SK-N-SH treated with all-trans-retinoic acid at 6 μM for 48 hours (cell line): ENCODE measurements around the gene DNAJB7.

ENCODE experiments used
- ATAC-seq: fragments of 200-7000 bp; cut with Tn5 transposase; 3 replicates; pipeline ENCODE4 v1.9.1; 2020; ENCODE audit warnings: mild to moderate bottlenecking, moderate library complexity
- ARNTL ChIP-seq: fragments of 450-650 bp; formaldehyde crosslinking; IDR thresholded peaks from 2 replicates; pipeline ENCODE4 v1.5.0; 2020; ENCODE audit warnings: low read depth, mild to moderate bottlenecking, moderate library complexity, borderline replicate concordance
- BACH2 ChIP-seq: fragments of 250-450 bp; sonication (Bioruptor Pico); IDR thresholded peaks from 2 replicates; pipeline ENCODE4 v1.9.0; 2021; ENCODE audit warnings: mild to moderate bottlenecking, borderline replicate concordance
- CSDC2 ChIP-seq: fragments of 250-450 bp; sonication (Bioruptor Pico); IDR thresholded peaks from 2 replicates; pipeline ENCODE4 v1.5.0; 2020; ENCODE audit warnings: mild to moderate bottlenecking, moderate library complexity
- ESRRG ChIP-seq: fragments of 250-450 bp; sonication (Bioruptor Pico); IDR thresholded peaks from 2 replicates; pipeline ENCODE4 v1.6.1; 2021; ENCODE audit warnings: mild to moderate bottlenecking
- GLIS3 ChIP-seq: fragments of 250-450 bp; sonication (Bioruptor Pico); IDR thresholded peaks from 2 replicates; pipeline ENCODE4 v1.5.0; 2020; ENCODE audit warnings: mild to moderate bottlenecking, moderate library complexity
- ISL1 ChIP-seq: fragments of 250-450 bp; sonication (Bioruptor Pico); IDR thresholded peaks from 2 replicates; pipeline ENCODE4 v2.1.2; 2022; ENCODE audit warnings: mild to moderate bottlenecking, moderate library complexity
- OSR1 ChIP-seq: fragments of 250-450 bp; sonication (Bioruptor Pico); IDR thresholded peaks from 2 replicates; pipeline ENCODE4 v1.8.0; 2022; ENCODE audit warnings: moderate library complexity, mild to moderate bottlenecking, inconsistent platforms
- PPARA ChIP-seq: fragments of 250-450 bp; sonication (Bioruptor Pico); IDR thresholded peaks from 2 replicates; pipeline ENCODE4 v1.5.0; 2020; ENCODE audit warnings: mild to moderate bottlenecking, borderline replicate concordance
- SNAI2 ChIP-seq: fragments of 250-450 bp; sonication (Bioruptor Pico); IDR thresholded peaks from 2 replicates; pipeline ENCODE4 v1.5.0; 2020; ENCODE audit warnings: mild to moderate bottlenecking, moderate library complexity
- TCF4 ChIP-seq: fragments of 250-450 bp; sonication (Bioruptor Pico); IDR thresholded peaks from 2 replicates; pipeline ENCODE4 v1.8.0; 2021; ENCODE audit warnings: mild to moderate bottlenecking, moderate library complexity, borderline replicate concordance
- TOX ChIP-seq: fragments of 250-450 bp; sonication (Bioruptor Pico); IDR thresholded peaks from 2 replicates; pipeline ENCODE4 v1.8.0; 2021; ENCODE audit warnings: mild to moderate bottlenecking, moderate library complexity, borderline replicate concordance
- ZC3H10 ChIP-seq: fragments of 250-450 bp; sonication (Bioruptor Pico); IDR thresholded peaks from 2 replicates; pipeline ENCODE4 v1.5.1; 2021; ENCODE audit warnings: mild to moderate bottlenecking, moderate library complexity
- ZFP3 ChIP-seq: fragments of 250-450 bp; sonication (Bioruptor Pico); IDR thresholded peaks from 2 replicates; pipeline ENCODE4 v1.5.0; 2020; ENCODE audit warnings: mild to moderate bottlenecking, moderate library complexity
- ZFP30 ChIP-seq: fragments of 450-650 bp; formaldehyde crosslinking; IDR thresholded peaks from 2 replicates; pipeline ENCODE4 v1.5.0; 2022; ENCODE audit warnings: mild to moderate bottlenecking, moderate library complexity
- ZNF565 ChIP-seq: fragments of 450-650 bp; formaldehyde crosslinking; conservative IDR thresholded peaks from 2 replicates; pipeline ENCODE4 v1.5.0; 2020; ENCODE audit warnings: low read depth, mild to moderate bottlenecking, moderate library complexity
- ZNF70 ChIP-seq: fragments of 450-650 bp; formaldehyde crosslinking; IDR thresholded peaks from 2 replicates; pipeline ENCODE4 v1.5.0; 2020; ENCODE audit warnings: mild to moderate bottlenecking, moderate library complexity
- ZNF8 ChIP-seq: fragments of 450-650 bp; formaldehyde crosslinking; IDR thresholded peaks from 2 replicates; pipeline ENCODE4 v1.5.0; 2020; ENCODE audit warnings: mild to moderate bottlenecking, moderate library complexity
- TF ChIP-seq, protein P1 (sequence below): fragments of 250-450 bp; sonication (Bioruptor Pico); IDR thresholded peaks from 2 replicates; pipeline ENCODE4 v1.8.0; 2021; ENCODE audit warnings: low read depth, mild to moderate bottlenecking, moderate library complexity, borderline replicate concordance
- TF ChIP-seq, protein P2 (sequence below): fragments of 250-450 bp; sonication (Bioruptor Pico); IDR thresholded peaks from 2 replicates; pipeline ENCODE4 v1.5.0; 2020; ENCODE audit warnings: mild to moderate bottlenecking, moderate library complexity
- TF ChIP-seq, protein P3 (sequence below): fragments of 250-450 bp; sonication (Bioruptor Pico); IDR thresholded peaks from 2 replicates; pipeline ENCODE4 v1.5.1; 2020; ENCODE audit warnings: low read depth, mild to moderate bottlenecking, moderate library complexity
- TF ChIP-seq, protein P4 (sequence below): fragments of 250-450 bp; sonication (Bioruptor Pico); IDR thresholded peaks from 2 replicates; pipeline ENCODE4 v1.8.0; 2020; ENCODE audit warnings: mild to moderate bottlenecking, moderate library complexity, borderline replicate concordance

DNAJB7 gene

DNA sequence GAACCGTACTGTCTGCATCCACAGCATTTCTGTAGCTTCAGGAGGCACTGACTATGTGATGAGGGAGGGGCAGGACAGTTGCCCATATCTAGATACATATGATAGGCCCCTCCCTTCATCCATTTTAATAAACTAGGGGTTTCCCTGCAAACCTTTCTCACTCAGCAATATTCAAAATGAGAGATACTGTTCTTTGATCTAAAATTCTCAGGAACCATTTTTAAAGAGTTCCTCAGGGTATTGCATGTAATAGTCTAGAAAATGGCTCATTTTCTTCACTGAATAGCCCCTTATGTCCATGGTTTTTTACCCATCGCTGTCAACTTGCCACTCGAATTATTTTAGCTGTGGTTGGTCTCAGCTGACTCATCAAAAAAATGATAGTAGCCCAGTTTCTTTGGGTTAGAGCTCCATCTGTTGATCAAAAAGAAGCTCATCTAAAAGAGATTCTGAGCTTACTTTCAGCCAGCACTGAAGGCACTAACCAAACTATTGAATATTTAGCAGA, 37.0 kb upstream of the DNAJB7 start (continued):
- TF ChIP-seq ZFP30 (no peak), OSR1 (CRISPR knock-in tag) (no peak), ZC3H10 (CRISPR knock-in tag) (no peak)
- TF ChIP-seq, protein P1, sequence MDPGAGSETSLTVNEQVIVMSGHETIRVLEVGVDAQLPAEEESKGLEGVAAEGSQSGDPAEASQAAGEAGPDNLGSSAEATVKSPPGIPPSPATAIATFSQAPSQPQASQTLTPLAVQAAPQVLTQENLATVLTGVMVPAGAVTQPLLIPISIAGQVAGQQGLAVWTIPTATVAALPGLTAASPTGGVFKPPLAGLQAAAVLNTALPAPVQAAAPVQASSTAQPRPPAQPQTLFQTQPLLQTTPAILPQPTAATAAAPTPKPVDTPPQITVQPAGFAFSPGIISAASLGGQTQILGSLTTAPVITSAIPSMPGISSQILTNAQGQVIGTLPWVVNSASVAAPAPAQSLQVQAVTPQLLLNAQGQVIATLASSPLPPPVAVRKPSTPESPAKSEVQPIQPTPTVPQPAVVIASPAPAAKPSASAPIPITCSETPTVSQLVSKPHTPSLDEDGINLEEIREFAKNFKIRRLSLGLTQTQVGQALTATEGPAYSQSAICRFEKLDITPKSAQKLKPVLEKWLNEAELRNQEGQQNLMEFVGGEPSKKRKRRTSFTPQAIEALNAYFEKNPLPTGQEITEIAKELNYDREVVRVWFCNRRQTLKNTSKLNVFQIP (CRISPR knock-in tag): no peak

DNA sequence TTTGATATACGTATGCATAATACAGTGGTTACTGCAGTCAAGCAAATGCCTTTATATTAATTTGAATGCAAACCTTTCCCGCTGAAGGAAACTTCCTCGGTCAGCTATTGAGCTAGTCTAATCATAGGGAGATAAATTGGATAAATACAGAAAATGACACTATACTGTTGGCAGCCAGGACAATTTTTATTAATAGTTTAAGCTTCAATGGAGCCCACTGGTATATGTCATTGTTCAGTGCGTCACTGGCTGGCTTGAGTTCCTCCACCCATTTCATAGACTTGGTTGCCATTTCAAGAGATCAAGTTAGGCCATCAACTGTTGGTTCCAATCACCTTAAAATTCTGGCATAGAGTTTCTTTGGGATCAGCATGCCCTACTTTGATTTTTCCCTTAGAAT, 32.5 kb upstream of the DNAJB7 start:
- no peak for ATAC-seq
- TF ChIP-seq, protein P2, sequence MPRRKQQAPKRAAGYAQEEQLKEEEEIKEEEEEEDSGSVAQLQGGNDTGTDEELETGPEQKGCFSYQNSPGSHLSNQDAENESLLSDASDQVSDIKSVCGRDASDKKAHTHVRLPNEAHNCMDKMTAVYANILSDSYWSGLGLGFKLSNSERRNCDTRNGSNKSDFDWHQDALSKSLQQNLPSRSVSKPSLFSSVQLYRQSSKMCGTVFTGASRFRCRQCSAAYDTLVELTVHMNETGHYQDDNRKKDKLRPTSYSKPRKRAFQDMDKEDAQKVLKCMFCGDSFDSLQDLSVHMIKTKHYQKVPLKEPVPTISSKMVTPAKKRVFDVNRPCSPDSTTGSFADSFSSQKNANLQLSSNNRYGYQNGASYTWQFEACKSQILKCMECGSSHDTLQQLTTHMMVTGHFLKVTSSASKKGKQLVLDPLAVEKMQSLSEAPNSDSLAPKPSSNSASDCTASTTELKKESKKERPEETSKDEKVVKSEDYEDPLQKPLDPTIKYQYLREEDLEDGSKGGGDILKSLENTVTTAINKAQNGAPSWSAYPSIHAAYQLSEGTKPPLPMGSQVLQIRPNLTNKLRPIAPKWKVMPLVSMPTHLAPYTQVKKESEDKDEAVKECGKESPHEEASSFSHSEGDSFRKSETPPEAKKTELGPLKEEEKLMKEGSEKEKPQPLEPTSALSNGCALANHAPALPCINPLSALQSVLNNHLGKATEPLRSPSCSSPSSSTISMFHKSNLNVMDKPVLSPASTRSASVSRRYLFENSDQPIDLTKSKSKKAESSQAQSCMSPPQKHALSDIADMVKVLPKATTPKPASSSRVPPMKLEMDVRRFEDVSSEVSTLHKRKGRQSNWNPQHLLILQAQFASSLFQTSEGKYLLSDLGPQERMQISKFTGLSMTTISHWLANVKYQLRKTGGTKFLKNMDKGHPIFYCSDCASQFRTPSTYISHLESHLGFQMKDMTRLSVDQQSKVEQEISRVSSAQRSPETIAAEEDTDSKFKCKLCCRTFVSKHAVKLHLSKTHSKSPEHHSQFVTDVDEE: no peak
- TF ChIP-seq, protein P3, sequence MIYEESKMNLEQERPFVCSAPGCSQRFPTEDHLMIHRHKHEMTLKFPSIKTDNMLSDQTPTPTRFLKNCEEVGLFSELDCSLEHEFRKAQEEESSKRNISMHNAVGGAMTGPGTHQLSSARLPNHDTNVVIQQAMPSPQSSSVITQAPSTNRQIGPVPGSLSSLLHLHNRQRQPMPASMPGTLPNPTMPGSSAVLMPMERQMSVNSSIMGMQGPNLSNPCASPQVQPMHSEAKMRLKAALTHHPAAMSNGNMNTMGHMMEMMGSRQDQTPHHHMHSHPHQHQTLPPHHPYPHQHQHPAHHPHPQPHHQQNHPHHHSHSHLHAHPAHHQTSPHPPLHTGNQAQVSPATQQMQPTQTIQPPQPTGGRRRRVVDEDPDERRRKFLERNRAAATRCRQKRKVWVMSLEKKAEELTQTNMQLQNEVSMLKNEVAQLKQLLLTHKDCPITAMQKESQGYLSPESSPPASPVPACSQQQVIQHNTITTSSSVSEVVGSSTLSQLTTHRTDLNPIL: no peak
- TF ChIP-seq ZFP30: no peak
- TF ChIP-seq ZNF70: no peak
- no peak for TF ChIP-seq ZC3H10 (CRISPR knock-in tag)
- no peak for TF ChIP-seq ZNF565 (CRISPR knock-in tag)
- TF ChIP-seq BACH2 (CRISPR knock-in tag): no peak
- TF ChIP-seq ISL1: no peak
- TF ChIP-seq GLIS3 (CRISPR knock-in tag): no peak
- no peak for TF ChIP-seq ZNF8 (CRISPR knock-in tag)
- TF ChIP-seq, protein P4, sequence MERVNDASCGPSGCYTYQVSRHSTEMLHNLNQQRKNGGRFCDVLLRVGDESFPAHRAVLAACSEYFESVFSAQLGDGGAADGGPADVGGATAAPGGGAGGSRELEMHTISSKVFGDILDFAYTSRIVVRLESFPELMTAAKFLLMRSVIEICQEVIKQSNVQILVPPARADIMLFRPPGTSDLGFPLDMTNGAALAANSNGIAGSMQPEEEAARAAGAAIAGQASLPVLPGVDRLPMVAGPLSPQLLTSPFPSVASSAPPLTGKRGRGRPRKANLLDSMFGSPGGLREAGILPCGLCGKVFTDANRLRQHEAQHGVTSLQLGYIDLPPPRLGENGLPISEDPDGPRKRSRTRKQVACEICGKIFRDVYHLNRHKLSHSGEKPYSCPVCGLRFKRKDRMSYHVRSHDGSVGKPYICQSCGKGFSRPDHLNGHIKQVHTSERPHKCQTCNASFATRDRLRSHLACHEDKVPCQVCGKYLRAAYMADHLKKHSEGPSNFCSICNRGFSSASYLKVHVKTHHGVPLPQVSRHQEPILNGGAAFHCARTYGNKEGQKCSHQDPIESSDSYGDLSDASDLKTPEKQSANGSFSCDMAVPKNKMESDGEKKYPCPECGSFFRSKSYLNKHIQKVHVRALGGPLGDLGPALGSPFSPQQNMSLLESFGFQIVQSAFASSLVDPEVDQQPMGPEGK (CRISPR knock-in tag): no peak
- no peak for TF ChIP-seq TCF4 (CRISPR knock-in tag)
- no peak for TF ChIP-seq SNAI2
- no peak for TF ChIP-seq CSDC2 (CRISPR knock-in tag)
- no peak for TF ChIP-seq TOX (CRISPR knock-in tag)
- TF ChIP-seq ESRRG: no peak
- no peak for TF ChIP-seq ARNTL (CRISPR knock-in tag)

DNA sequence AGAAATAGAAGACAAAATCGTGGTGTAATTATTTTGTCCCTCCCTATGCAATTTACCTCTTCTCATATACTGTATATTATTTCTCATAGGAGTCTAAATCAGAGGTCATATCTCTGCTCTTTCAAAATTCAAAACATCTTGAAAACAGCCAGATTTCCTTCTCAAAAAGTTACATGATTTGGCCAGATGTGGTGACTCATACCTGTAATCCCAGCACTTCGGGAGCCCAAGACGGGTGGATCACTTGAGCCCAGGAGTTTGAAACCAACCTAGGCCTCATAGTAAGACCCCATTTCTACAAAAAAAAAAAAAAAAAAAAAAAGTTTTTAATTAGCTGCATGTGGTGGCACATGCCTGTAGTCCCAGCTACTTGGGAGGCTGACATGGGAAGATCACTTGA, 29.0 kb upstream of the DNAJB7 start:
- ATAC-seq: no peak
- TF ChIP-seq ZNF565 (CRISPR knock-in tag): no peak
- no peak for TF ChIP-seq ZFP30
- TF ChIP-seq, all 23 proteins: peak for 0

DNA sequence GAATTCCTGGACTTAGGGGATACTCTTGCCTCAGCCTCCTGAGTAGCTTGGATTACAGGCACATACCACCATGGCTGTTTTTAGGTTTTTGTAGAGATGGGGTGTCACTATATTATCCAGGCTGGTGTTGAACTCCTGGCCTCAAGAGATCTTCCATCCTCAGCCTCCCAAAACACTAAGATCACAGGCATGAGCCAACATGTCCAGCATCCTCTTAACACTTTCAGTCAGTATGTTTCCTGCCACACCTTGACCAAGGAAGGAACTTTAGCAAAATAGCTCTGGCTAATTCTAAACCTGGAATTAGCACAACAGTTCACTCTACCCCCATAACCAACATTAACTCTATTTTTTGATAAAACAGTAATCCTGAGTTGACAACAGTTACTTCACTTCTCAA, 27.2 kb upstream of the DNAJB7 start:
- TF ChIP-seq ISL1 (no peak), PPARA (no peak), SNAI2 (no peak), ZFP3 (CRISPR knock-in tag) (no peak), ZNF8 (CRISPR knock-in tag) (no peak)
- ATAC-seq: no peak

DNA sequence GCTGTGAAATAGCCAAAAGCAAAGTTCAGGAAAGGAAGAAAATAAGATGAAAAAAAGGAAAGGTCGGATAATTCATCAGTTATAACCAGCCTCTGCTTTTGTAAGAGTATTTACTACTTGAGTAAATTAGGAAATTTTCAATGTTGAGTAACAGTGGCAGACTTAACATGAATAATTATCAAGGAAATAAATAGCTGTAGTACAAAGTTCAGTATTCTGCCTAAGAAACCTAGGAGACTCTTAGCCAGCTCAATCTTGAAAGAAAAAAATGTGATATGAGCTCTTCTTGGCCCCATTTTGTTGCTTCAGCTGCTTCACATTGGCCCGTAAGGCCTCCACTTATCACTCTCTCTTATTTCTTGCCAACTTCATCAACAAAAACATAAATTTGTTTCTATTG, 17.0 kb upstream of the DNAJB7 start:
- no peak for ATAC-seq
- no peak for TF ChIP-seq GLIS3 (CRISPR knock-in tag)
- no peak for TF ChIP-seq ZC3H10 (CRISPR knock-in tag)
- no peak for TF ChIP-seq SNAI2
- no peak for TF ChIP-seq OSR1 (CRISPR knock-in tag)
- TF ChIP-seq ESRRG: no peak
- TF ChIP-seq ZFP3 (CRISPR knock-in tag): no peak
- TF ChIP-seq, protein P2: no peak
- TF ChIP-seq, protein P4 (CRISPR knock-in tag): no peak
- TF ChIP-seq, protein P3: no peak
- no peak for TF ChIP-seq ZFP30
- TF ChIP-seq ARNTL (CRISPR knock-in tag): no peak
